ENCODE measurements around the gene RORB.

RORB gene

GRCh38 chr9:74691058-74691457 lies 193.9 kb downstream of the RORB start:
- TF ChIP-seq CTCF (IDR thresholded peaks at IDR 0.05; ENCODE audit: insufficient read depth, missing control alignments), result no peak
- no peak for DNase-seq (ENCODE audit: insufficient read length, low spot score)
- FAIRE-seq, result no peak

DNA sequence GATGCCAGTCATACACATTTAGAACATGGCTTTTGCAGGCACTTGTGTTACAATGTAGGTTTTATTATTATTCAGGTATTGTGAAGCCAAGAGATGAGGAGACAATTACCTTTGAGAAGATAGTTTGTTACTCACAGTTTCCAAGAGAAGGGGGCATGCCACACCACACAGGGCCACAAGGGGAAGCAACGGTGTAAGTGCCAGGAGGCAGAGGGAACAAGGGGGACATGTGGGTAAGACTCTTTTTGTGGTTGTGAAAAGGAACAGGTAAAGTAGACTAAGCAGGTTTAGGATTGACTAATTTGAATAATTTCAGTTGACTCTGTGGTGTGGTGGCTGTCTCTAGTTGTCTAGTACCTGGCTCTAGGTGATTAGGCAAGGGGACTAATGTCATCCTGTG lies 199.4 kb downstream of the RORB start:
- FAIRE-seq, result no peak
- no peak for TF ChIP-seq CTCF (IDR thresholded peaks at IDR 0.05; ENCODE audit: insufficient read depth, missing control alignments)
- DNase-seq (ENCODE audit: insufficient read length, low spot score), result no peak

GRCh38 chr9:74697535-74697934 lies 200.4 kb downstream of the RORB start:
- DNase-seq (ENCODE audit: insufficient read length, low spot score) (no peak), FAIRE-seq (no peak)
- no peak for TF ChIP-seq CTCF (IDR thresholded peaks at IDR 0.05; ENCODE audit: insufficient read depth, missing control alignments)

DNA sequence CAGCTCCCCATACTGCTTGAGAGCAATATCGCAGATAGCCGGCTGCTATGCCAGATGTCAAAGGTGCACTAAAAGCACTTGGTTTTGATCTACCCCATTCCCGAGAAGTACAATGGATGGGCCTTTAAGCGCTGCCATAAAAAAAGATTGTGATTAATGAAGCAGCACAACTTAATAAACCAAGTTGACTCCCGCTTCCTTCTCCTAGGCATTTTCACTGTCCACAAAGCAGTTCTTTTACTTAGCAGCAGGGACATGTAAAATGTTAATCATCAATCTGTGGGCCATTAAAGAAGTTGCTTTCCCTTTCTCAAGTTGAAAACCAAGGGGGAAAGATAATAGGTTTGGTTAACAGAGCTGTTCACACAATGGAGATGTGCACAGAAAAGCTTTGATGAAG lies 214.2 kb downstream of the RORB start:
- DNase-seq (ENCODE audit: insufficient read length, low spot score), result no peak
- no peak for FAIRE-seq
- TF ChIP-seq CTCF (IDR thresholded peaks at IDR 0.05; ENCODE audit: insufficient read depth, missing control alignments), result no peak

DNA sequence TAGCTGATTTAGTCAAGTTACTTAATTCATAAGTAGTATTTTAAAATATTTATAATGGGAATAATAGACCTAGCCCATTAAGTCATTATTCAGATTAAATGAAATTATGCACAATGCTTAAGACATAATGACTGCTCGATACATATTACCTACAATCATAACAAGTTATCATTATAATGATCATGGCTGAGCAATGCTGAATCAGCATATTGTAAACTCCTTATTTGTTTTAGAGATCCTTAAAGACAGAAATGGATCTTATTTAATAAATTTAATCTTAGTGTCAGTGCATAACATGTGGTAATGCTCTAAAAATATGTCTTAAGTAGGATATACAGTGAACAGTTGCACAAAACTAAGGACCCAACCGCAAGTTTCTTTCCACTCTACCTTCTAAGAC lies 221.6 kb downstream of the RORB start:
- DNase-seq (ENCODE audit: insufficient read length, low spot score), result no peak
- no peak for TF ChIP-seq CTCF (IDR thresholded peaks at IDR 0.05; ENCODE audit: insufficient read depth, missing control alignments)

DNA sequence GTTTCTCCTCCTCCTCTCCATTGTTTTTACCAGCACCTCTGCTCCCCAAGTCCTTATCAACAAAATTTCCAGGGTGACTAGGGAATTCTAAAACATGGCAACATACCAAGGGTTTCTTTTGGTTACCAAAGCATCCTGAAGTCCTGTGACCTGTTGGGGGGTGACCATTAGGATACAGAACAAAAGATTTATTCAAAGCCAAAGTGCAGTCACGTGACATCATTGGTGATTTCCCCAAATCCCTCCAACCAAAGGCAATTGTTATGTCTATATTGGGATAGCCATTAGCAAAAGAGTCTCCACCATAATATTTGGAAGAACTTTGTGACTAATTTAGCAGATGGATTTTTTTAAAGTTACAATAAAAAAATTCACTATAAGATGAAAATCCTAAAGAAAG lies 222.2 kb downstream of the RORB start:
- FAIRE-seq (no peak), DNase-seq (ENCODE audit: insufficient read length, low spot score) (no peak)
- TF ChIP-seq CTCF (IDR thresholded peaks at IDR 0.05; ENCODE audit: insufficient read depth, missing control alignments), result no peak

More for the DNA sequence above, 221.6 kb downstream of the RORB start:
- FAIRE-seq, result no peak

DNA sequence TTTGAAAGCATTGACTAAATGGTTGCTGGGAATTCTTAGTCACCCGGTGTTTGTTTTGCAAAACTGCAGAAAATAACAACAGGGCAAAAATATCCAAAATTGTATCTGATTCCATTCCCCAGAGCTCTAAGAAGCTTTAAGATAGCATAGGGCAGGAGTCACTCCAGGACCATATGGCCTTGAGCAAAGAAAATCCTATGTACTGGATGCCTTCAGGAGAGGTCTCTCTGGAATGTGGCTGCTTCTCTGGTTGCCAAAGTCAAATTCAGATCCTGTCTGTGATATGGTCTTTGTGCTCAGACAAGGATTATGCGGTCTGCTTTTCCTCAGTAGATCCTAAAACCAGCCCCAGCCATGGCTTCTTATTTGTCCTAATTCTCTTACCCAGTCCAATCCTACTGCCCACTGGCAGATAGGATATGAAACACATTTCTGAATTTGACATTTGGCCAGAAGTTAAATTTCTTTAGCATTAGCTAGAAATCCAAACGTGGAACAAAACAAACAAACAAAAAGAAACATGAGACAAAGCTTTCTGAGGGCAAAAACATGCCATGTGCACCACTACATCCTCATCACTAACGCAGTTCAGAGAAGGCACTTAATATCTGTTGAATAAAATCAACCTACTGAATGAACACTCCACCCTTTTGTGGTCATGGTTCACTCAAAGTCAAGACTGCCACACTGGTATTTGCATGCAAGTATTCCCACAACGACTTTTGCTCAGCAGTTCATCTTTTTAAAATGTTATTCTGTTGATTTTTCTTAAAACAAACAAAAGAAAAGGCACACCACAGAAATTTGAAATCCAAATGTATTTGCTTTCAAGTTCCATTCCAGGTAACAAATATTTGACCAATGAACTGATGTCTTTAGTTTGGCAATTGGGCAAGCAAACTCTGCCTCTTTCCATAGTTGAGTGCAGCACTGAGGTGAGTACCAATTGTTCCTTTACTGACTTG lies 224.8 kb downstream of the RORB start:
- FAIRE-seq, result no peak
- TF ChIP-seq CTCF (IDR thresholded peaks at IDR 0.05; ENCODE audit: insufficient read depth, missing control alignments), result no peak
- no peak for DNase-seq (ENCODE audit: insufficient read length, low spot score)

Measured in D721Med (cell line).